Stimulated activated CD8-positive, alpha-beta memory T cell treated with anti-CD3 and anti-CD28 coated beads, Interleukin-4, amount 100 ng/mL, for 24 hours (primary cell): ENCODE results near the gene ARTN.

Source experiments
- DNase-seq: peaks from one replicate; pipeline ENCODE4 v3.0.0-alpha.2; 2020; ENCODE audit warnings: low read depth

Gene ARTN, protein sequence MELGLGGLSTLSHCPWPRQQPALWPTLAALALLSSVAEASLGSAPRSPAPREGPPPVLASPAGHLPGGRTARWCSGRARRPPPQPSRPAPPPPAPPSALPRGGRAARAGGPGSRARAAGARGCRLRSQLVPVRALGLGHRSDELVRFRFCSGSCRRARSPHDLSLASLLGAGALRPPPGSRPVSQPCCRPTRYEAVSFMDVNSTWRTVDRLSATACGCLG

GRCh38 chr1:43933386-43934100 lies at the start of gene ARTN:
ARTN (plus strand) TSS chr1:43933801; CDS start chr1:43935657, 1,856 bp downstream.
- DNase-seq: no peak

DNA sequence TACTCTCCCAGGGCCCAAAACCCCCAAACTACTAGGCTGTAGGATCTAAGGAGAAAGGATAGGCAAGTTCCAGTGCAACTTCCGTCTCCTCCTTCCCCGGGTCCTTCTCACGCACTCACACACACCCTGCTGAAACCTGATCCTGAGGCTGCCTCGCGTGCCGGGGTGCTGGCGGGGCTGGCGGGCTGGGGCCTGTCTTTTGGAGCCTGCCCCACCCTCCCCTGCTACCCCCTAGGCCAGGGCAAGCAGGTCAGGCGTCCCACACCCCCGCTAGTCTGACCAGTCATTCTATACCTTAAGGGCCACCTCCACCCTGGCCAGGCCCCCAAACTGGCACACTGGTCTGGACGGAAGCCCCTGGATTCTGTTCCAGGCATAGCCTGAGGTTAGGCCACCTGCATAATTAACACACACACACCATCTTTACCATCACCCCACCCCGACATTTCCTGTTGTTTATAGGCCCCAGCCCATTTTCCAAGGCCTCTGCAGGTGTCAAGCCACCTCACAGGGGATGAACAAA lies 48.3 kb upstream of the ARTN start:
- DNase-seq: no peak

DNA sequence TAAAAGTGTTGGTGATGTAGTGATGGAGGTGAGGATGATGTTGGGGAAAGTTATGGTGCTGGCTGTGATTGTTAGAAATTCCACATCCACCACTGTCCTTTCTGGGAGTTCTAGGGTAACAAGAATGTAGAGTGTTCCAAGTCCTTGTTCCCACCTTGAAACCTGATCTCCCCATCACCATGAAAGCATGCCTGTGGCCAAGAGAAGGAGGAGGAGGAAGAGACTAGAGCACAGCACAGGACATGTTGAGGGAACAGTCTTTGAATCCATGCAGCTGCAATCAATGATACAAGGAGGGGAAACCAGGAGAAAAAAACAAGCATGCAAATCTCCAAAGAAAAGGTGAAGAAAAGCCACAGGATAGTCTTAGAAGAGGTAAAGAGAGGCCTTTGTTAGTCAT lies 45.9 kb upstream of the ARTN start:
- no peak for DNase-seq

- DNase-seq: no peak
These were observed 42.8 kb upstream of the ARTN start for GRCh38 chr1:43890815-43891214.

- no peak for DNase-seq
These were observed 40.6 kb upstream of the ARTN start for GRCh38 chr1:43893006-43893405.

DNA sequence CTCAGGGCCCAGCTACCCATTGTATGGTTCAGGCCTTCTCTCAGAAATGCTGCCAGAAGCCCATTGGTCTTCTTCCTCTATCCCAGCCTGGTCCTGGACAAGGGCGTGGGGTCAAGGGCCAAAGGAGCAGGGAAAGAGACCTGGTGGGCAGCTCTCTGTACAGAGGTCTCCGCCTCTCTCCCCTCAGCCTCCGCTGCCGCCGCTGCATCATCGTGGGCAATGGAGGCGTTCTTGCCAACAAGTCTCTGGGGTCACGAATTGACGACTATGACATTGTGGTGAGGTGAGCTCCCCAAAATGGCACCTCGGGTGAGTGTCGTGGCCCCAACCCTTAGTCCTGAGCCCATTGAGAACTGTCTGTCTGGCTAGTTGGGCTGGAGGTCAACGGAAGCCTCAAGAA lies 34.6 kb upstream of the ARTN start:
- no peak for DNase-seq

DNA sequence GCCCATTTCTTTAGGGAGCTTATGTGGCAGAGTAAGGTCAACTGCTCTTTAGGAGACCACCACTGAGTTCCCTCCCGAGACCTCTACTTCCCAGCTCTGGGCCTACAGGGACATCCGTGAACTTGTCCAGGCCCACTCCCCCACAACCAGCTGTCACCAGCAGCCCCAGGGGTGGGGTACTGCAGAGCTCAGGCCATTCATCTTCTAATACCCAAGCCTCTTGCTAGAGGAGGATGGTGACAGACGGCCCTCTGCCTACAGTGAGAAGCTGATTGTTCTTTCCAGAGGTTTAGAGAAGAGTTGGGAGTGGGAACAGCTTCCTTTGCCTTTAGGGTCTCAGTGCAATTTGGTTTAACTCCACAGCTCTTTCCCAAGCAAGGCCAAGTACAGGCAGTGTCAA lies 33.2 kb upstream of the ARTN start:
- no peak for DNase-seq

- no peak for DNase-seq
These were observed 32.2 kb upstream of the ARTN start for GRCh38 chr1:43901196-43901961.

- no peak for DNase-seq
These were observed 31.4 kb upstream of the ARTN start for GRCh38 chr1:43902058-43902831.

DNA sequence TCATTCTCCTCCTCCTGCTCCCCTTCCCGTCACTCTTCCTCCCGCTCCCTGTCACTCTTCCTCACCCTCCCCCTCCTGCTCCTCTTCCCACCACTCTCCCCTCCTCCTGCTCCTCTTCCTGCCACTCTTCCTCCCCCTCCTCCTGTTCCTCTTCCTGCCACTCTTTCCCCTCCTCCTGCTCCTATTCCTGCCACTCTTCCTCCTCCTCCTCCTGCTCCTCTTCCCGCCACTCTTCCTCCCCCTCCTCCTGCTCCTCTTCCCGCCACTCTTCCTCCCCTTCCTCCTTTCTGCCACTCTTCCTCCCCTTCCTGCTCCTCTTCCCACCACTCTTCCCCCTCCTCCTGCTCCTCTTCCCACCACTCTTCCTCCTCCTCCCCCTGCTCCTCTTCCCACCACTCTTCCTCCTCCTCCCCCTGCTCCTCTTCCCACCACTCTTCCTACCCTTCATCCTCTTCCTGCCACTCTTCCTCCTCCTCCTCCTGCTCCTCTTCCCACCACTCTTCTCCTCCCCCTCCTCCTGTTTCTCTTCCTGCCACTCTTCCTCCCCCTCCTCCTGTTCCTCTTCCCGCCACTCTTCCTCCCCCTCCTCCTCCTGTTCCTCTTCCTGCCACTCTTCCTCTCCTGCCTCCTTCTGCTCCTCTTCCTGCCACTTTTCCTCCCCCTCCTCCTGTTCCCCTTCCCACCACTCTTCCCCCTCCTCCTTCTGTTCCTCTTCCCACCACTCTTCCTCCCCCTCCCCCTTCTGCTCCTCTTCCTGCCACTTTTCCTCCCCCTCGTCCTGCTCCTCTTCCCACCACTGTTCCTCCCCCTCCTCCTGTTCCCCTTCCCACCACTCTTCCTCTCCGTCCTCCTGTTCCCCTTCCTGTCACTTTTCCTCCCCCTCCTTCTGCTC lies 28.7 kb upstream of the ARTN start:
- DNase-seq: no peak

DNA sequence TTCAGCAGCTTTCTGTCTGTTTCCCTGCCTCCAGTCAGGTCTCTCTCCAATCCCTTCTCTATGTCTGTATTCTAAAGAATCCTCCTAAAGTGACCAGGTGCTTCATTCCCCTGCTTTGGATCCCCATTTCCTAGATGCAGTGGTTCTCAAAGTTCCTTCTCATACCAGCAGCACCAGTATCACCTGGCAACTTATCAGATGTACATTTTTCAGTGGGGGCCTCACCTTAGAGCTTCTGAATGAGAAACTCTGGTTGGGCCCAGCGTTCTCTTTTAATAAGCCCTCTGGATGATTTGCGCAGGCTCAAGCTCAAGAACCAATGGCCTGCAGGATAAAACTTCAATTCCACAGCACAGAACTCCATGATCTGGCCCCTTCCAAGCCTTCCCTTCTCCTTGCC lies 25.4 kb upstream of the ARTN start:
- DNase-seq: no peak

DNA sequence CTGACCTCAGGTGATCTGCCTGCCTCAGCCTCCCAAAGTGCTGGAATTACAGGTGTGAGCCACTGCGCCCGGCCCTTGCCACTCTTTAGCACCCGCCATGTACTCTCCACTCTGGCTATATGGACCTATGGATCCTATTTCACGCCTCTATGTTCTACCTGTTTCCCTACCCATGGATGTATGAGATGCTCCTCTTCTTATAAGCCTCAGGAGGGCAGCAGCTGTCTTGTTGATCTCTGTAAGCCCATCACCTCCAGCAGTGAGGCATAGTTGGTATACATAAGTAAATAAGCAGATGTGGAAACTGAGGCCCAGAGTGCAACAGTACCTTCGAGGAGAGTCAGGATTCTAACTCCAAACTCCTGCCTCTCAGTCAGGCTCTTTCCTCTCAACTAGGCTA lies 24.7 kb upstream of the ARTN start:
- no peak for DNase-seq

DNA sequence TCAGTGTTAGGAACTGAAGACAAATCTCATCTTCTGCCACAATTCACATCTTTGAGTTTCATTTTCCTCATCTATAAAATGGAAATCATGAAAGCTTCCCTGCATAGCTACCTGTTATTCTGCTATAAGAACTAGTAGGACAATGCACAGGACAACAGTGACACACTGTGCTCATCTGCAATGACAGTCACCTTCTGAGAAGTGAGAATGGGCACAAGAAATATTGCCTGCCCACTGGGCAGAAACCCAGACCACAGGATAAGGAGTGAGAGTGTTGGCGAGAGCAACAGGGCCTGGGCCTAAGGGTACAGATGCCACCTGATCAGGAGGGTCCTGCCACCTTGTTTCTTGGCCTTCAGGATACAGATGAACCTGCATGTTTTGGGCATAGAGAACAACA lies 23.3 kb upstream of the ARTN start:
- DNase-seq: no peak

GRCh38 chr1:43912607-43913006 lies 21.0 kb upstream of the ARTN start:
- no peak for DNase-seq

DNA sequence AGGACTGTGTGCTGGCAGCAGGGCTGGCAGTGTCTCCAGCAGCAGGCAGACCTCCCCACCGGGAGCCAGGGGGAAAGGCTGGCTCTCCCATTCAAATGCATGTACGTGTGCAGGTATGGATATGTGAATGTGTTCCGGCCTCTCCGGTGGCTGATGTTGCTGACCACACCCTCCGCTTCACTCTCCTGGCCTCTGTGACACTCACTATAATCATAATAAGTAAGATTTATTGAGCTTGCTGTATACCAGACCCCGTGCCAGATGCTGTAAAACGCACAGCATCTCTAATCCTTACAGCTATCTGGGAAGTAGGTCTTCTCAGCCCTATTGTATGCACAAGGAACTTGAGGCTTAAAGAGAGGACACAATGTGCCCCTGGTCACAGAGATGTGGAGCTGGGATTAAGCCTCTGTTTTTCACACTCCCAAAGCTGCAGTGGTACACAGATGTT lies 20.5 kb upstream of the ARTN start:
- no peak for DNase-seq

- no peak for DNase-seq
These were observed 19.8 kb upstream of the ARTN start for GRCh38 chr1:43913666-43914360.

DNA sequence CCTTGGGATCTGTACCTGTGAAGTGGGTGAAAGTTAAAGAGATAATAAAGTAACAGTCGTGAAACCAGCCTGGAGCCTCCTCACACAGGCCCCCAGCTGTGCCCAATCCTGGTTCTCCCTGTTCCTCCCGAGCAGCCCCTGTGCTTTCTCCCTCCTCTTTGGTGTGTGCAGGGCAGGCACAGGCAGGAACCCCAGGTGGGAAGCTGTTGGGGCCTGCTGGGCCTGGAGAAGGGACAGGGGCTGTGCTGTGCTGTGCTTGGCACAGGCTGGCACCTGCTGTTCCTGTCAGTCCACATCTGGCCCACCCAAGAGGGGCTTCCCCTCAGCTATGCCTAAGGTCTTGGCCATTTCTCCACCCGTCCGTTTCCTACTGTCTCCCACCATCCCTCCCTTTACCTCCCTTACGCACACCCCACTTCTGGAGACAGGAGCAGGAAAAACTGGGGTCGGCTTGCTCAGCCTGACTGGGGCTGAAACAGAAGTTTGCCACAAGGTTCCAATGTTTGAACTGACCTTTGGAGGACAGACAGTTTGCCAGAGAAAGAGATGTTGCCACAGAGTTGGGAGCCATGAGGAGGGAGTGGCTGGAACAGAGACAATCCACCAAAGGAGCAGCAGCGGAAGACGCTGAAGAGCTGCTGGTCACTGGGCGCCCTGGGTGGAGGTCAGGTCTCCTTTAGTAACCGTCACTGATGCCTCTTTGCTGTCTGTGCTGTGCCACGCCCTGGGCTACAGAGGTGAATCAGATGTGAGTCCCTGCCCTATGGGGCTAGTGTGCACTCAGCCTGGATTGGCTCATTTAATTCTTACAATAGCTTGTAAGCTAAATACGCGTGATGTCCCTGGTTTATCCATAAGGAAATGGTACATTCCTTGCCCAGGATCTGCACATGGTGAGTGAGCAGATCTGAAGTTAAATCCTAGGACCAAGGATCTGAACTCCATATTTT lies 18.8 kb upstream of the ARTN start:
- no peak for DNase-seq

DNA sequence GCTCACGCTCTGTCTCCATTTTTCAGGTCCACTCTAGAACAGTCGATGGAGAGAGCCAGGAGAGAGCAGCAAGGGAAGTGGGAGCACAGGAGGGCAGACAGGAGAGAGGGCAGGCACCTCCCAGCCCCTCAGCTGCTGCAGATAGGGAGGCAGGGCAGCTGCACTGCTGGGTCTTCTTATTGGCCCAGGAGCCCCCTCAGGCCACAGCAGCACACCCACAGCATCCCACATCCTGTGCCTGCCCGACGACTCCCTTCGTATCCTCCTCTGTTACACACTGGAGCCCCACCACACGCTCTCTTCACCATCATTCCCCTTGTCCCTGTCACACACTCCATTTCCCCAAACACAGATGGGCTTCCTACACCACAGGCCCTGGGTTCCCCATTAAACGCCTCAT lies 13.7 kb upstream of the ARTN start:
- no peak for DNase-seq

- DNase-seq: no peak
These were observed 12.6 kb upstream of the ARTN start for GRCh38 chr1:43921022-43921421.
